Dermis blood vessel endothelial cell (primary cell): ENCODE data around the gene F13A1. TPM values are rescaled to one million over a fixed set of nuclear protein-coding genes. Genes with fewer than 3 reads are reported as not detected.

Source experiments
- DNase-seq: peaks from one replicate; pipeline ENCODE4 v3.0.0; 2010
- total RNA-seq: library from RNA; depleted of rRNA; stranded (reverse); fragments of >200 nt; gene quantifications from 2 replicates; pipeline ENCODE4 v1.2.3, GENCODE V29; 2014

The F13A1 gene
- total RNA-seq, 1 donor from 2014 or later: not detected

DNA sequence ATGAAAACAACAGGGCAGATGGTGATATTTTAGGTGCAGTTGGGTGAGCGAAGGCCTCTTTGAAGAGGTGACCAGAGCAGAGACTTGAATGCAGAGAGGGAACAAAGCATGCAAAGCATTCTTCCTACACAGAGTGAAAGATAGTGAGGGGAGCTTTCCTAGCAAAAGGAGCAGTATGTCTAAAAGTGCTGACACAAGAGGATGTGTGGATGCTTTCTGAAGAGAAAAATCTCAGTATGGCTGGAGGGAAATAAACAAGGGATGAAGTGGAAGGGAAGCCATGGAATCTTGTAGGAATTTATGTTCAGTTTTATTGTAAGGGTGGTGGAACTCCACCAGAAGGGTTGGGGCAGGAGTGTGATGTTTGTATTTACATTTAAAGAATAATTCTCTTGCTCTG is 128.6 kb downstream of the F13A1 start:
- no peak for DNase-seq

DNA sequence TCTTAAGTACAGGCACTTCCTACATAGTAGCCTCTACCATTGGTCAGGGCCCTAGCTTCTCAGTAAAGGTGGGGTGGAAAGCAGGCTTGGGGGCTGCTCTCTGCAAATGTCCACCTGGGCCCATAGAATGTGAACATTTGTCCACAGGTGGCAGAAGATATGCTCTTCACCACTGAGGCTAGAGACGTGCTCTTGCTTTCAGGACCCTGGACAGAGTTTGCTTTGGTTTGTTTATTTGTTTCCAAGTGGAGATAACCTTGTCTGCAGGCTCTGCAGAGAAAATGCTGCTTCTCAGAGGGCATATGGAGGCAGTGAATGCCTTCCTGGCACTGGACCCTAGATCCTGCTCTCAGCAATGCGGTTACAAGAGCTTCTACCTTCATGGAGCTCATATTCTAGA is 129.0 kb downstream of the F13A1 start:
- no peak for DNase-seq

DNA sequence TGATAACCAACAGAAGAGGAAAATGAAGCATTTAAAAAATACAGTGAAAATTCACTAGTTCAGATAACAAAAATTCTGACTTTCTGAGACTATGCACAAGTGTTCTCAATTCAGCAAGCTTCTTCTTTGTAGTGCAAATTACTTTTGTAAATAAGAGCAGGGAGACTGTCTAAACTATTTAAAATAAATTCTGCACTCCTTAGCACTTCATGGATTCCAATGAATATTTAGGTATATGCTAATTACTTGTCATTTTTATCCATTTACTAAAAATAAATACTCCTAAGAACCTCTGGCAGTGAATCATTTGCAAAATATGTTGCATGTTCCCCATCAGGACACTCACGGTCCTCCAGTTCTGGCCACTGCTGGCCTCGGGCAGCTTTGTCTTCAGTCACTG is 139.8 kb downstream of the F13A1 start:
- DNase-seq: no peak

DNA sequence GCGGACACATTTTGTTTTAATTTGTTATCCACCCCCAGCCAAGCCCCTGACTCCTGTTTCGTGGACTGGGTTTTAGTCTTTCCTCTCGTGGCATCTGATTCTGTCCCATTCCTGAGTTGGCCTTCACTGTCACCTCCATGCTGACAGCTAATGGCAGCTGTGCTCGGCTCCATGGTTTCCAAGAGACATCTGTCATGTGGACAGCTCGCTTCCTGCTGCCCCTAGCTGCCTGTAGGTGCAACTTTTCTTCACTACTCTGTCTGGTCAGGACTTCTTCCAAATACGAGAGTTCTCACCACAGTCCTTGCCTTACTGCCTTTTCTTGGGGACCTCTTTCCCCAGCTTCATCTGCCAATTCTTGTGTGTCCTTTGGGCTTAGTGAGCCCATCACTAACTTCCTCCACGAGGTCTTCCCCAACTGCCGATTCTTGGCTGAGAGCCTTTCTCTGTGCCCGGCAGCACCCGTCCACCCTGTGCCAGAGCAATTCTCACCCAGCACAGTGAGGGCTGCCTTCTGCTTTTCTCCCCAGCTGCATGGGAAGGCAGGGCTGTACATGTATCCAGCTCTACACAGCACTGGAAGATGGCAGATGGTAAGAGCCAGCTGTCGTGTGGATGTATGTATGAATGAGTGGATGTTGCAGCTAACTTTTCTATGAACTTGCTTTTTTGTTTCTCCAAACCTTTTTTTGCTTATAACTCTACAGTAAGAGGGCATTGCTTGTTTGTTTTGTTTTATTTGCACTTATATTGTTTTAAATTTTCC is 140.4 kb downstream of the F13A1 start:
- no peak for DNase-seq

DNA sequence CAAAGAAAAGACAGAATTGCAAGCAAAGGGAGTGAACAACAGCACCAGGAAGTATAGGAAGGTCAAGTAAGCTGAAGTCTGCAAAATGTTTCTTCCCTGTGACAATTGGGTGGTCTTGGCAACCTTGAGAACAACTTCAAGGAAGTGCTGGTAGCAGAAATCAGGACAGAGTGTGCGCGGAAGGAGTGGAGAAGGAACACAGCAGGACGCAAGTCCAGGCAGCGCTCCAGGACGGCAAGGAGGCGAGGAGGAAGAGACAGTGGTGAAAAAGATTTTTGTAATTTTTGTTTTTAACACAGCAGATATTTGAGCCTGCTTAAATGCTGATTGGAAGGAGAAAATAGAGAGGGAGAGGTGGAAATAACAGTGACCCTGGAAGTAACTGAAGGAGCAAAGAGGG is 141.7 kb downstream of the F13A1 start:
- DNase-seq: no peak

DNA sequence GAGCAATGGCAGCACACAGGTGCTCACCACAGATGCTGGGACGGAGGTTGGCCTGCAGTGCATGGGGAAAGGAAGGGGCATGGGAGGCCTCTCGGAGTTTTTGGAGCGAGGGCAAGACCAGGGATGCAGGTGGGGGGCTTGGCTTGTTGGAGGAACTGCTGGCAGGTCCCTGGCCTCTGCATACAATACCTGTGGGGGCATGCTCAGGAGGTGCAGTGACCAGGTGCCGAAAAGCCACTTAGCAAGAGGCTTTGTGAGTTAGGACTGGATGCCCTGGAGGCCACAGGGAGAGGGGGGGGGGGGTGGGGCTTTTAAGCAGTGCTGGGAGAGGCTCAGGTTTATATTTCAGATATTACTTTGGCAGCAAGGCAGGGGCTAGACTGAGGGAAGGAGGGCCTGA is 142.7 kb downstream of the F13A1 start:
- no peak for DNase-seq

DNA sequence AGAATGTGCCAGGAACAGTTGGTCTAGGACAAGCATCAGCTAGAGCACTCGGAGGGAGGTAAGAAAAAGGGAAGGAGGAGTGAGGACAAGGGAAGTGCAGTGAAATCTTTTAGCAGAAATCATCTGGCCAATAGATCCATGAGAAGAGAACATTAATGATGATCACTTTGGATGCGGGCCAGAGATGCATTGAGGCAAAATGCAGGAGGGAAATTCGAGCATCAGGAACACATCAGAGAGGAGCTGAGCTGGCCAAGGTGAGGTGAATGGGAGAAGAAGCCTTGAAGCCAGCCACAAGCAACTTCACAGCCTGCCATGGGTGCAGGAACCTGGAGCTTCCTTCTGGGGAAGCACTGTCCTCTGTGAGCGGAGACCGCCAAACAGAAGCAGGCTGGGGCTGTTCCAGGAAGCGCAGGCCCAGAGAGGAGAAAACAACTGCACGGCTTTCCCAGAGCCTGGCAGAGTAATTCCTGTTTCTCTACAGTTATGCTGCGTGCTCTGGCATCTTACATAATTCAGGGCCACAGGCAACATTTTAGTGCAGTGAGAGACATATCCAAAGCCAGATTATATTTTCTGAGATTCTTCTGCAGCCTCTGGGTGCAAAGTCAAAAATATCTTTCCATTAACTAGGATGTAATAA is 143.8 kb downstream of the F13A1 start:
- no peak for DNase-seq

DNA sequence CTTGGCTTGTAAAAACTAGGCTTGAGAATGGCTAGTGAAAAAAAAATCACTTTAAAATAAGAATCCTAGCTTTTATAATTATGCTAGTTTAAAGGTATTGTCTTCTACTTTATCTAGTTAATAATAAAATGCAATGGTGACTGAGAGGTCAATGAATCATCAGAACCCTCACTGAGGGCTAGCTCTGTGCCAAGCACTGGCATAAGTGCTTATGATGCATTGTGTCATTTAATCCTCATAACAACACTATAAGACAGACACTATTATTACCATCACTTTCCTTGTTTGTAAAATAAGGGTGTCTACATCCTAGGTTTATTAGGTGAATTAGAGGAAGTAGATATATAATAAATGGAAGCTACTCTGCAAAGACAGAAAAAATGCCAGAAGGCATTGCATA is 144.3 kb downstream of the F13A1 start:
- DNase-seq: no peak

DNA sequence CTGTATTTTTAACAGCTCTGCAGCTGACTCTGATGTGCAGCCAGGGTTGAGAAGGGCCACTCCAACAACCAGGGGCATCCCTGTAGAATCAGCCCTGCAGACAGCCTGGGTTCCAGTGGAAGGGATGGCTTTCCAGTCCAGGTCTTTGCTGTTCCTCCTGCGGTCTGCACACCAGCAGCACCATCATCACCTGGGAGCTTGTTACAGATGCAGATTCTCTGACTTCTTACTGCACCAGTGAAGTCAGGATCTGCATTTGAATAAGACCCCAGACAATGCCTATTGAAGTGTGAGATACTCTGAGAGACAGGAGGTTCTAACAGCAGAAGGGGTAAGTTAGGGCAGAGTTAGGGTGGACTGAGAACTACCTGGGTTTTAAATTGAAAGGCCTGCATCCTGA is 151.3 kb downstream of the F13A1 start:
- no peak for DNase-seq

DNA sequence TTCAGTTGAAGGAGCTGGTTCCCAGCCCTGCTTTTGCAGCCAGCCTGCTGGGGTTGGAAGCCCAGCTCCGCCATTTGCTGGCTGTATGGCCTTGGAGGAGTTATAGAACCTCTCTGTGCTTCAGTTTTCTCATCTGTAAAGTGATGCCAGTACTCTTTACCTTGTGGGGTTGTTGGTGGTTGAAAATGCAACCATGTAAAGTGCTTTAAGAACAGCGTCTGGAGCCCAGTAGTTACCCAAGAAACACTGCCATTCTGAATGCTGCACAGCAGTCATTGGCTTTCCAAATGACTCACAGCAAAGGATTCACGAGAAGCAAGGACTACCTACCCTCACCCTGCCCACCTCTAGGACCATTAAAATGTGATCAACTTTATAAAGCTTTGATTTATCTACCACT is 154.4 kb downstream of the F13A1 start:
- no peak for DNase-seq

DNA sequence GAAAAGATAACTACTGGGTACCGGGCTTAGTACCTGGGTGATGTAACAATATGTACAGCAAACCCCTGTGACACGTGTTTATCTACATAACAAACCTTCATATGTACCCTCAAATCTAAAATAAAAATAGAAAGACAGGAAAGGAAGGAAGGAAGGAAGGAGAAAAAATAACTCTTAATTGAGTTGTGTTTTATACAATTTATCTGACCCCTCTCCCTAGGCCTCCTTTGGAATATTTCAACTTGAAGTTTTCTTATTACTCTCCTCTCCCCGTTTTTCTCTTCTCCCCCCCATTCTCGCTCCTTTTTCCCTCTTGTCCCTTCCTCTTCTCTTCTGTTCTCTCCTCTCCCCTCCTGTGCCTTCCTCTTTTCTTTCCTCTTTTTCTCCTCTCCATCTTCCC is 156.1 kb downstream of the F13A1 start:
- DNase-seq: no peak

DNA sequence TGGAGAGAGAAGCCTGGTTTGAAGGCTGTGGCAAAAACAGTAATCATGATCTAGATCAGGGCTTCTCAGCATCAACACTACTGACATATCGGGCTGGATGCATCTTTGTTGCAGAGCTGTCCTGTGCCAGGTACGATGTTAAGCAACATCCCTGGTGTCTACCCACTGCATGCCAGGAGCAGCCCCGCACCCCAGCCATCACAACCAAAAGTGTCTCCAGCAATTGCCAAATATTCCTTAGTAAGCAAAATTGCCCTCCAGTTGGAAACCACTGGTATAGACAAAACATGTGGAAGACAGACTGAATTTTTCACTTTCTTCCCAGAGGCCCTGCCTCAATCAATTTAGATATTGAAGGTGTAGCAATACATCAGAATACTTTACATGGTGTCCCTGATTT is 166.1 kb downstream of the F13A1 start:
- DNase-seq: no peak

DNA sequence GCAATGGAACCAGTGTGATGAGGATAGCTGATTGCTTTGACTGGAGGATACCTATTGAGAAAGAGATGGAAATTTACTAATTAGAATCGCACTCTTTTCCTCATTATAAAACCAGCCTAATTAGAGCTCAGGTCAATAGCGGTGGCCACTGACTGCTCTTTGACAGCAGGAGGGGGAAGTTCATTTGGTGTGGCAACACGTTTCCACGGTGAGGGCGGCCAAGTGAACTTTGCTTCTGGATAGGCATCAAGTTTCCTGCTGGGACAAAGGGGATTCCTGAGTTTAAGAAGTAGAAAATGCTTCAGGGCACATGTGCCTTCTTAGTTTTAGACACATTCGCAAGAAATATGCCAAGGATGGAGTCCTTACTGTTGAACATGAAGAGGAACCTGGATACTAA is 168.4 kb downstream of the F13A1 start:
- DNase-seq: no peak

DNA sequence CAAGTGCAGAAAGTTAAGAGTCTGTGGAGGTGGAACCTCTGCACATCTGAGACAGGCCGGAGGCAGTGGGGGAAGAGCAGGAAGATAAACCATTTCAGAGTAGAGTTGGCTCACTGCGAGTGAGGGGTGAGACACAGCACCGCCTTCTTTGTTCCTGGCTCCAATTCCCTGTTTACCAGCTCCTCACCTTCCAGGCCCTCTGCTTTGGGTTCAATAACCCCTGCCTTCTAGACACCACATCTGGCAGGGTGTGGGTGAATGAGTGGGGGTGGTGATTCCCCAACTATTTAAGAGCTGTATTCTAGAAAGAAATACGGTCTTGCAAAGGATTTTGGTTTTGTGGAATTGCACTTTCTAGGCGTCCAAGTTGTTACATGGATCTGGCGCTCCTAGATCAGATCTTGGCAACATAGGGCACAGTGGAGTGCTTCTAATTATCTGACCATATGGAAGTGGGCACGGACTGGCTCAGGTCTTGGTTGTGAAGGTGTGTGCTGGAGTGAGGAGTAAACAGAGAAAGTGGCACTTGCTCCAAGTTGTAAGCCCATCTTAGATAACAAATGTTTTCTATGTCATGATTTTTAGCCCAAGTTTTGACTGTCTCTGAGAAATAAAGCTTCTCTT is 172.2 kb downstream of the F13A1 start:
- DNase-seq: no peak

DNA sequence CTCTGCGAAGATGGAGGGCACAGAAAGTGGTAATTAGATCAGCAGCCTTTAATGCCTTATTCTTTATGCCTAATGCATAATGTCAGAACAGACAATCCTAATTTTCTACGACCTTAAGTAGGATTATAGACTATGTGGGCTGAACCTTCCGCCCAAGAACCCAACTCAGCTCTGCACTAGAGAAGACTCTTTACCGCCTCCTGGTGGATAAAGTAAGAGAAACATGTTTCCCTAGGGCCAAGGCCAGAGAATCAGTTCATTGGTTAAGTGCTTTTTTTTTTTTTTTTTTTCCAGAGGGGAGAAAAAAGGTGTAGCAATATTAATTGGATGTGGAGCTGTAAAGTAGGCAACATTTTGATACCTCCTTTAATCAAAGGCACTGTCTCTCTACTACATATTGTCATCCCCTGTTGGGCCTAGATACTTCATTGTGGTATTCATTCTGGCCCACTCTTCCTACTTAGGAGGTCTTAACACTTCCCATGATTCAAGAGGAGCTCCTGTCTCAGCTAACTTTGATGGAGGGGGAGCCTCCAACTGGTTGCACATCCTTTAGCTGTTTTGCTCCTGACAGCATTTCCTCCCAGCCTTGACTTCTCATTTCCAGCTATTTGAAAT is 188.9 kb downstream of the F13A1 start:
- DNase-seq: peak; percentile 56

DNA sequence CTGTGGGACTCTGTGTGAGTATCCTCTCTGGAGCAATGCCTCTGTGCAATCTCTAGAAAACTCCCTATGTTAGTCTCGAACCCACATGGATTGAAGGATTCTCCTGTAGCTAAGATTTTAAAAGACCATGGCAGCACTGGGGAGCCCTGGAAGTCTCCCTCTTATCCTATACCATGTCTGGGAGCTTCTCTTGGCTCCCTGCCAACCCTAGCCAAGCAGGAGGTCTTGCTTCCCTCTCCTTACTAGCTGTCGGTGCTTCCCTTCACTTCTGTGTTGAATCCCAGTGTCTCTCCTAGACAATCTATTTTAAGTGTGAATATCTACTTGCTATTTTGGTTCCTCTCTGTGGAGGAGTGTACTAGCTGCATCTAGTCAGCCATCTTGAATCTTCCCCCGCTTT is 195.0 kb downstream of the F13A1 start:
- no peak for DNase-seq

DNA sequence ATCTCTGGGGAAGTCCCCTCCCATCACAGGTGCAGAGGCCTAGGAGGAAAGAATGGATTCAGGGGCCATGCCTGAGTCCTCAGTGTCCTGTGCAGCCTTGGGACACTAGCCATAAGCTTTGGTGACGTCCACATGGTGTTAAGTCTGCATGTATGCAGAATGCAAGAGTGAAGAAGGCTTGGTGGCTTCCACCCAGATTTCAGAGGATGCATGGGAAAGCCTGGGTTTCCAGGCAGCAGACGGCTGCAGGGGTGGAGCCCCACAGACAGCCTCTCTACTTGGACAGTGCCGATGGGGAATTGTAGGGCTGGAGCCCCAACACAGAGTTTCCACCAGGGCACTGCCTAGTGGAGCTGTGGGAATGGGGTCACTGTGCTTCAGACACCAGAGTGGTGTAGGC is 196.7 kb downstream of the F13A1 start:
- no peak for DNase-seq

DNA sequence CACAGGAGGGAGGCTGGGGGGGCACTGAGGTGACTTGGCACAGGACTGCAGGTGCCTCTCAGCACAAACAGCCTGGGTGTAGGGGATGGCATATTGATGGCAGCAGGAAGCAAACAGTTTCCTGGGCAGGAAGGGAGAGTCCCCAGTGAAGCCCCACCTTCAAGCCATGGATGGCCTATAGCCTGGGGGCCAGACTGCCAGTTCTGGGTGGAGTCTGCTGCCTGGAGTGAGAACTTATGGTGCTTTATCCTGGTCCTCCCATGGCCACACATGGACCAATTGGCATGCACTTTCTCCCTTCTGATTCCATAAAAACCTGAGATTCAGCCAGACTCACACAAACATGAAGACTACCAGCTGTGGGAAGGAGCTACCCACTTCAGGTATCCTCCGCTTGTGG is 198.5 kb downstream of the F13A1 start:
- DNase-seq: no peak

DNA sequence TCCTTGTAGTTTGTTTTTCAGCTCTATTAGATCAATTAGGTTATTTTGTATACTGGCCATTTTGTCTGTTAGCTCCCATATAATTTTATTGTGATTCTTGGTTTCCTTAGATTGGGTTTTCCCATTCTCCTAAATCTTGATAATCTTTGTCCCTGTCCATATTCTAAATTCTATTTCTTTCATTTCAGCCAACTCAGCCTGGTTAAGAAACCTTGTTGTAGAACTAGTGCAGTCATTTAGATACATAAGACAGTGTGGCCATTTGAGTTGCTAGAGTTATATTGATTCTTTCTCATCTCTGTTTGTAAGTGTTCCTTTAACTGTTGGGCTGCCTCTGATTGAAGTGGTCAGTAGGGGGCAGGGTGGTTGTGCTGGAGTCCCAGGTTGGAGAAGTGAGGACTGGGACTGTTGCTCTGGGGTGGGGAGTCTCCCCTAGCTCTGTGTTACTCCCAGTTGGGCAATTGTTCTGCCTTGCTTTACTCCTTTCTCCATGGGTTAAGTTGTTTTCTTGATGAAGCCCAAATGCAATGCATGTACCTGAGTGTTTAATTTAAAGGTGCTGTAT is 214.9 kb downstream of the F13A1 start:
- DNase-seq: peak; percentile 13
